ENCODE measurements around the gene ZBED1.

ZBED1 gene

DNA sequence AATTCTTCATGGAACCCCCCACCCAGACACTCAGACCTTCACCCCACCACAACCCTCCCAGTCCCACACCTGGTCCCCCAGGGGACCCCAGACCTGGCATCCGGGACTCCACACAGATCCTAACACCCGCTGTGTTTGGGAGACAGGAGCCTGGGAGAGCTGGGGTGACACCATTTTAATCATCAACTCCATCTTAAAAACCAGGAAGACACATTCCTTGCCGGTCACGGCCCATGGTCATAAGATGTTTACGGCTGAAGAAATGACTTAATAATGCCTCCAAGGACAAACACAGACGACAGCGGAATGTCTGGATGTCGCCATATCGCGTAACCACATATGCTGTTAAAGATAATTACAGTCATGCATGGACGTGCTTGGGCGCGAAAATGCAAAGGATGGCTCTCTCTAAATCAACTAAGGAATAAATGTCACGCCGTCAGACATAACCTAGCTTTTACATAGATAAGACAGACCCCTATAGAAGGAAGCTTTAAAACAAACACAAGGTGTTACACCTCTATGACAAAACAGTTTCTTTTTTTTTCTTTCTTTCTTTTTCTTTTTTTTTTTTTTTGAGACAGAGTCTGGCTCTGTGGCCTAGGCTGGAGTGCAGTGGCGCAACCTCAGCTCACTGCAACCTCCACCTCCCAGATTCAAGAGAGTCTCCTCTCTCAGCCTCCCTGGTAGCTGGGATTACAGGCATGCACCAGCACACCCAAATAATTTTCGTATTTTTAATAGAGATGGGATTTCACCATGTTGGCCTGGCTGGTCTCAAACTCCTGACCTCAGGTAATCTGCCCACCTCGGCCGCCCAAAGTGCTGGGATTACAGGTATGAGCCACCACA lies 2.1 kb upstream of the ZBED1 start:
- Mint-ChIP-seq H3K4me1 (peaks cover 16% of the 10 kb centered on the region), H3K36me3 (ENCODE audit: low read depth) (peaks cover 3% of the 10 kb centered on the region), H3K27me3 (ENCODE audit: low read depth) (peaks cover 5% of the 10 kb centered on the region), H3K27ac (peak overlapping the region; percentile 86 to 95 (median 87)), H3K9me3 (no peaks in the 10 kb centered on the region), H3K4me3 (peak overlapping the region; percentile 84 to 85 (median 84))
- TF ChIP-seq, protein P1, sequence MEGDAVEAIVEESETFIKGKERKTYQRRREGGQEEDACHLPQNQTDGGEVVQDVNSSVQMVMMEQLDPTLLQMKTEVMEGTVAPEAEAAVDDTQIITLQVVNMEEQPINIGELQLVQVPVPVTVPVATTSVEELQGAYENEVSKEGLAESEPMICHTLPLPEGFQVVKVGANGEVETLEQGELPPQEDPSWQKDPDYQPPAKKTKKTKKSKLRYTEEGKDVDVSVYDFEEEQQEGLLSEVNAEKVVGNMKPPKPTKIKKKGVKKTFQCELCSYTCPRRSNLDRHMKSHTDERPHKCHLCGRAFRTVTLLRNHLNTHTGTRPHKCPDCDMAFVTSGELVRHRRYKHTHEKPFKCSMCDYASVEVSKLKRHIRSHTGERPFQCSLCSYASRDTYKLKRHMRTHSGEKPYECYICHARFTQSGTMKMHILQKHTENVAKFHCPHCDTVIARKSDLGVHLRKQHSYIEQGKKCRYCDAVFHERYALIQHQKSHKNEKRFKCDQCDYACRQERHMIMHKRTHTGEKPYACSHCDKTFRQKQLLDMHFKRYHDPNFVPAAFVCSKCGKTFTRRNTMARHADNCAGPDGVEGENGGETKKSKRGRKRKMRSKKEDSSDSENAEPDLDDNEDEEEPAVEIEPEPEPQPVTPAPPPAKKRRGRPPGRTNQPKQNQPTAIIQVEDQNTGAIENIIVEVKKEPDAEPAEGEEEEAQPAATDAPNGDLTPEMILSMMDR (IDR thresholded peaks at IDR 0.05; ENCODE audit: unreplicated experiment in 3 of 3), result no peak

DNA sequence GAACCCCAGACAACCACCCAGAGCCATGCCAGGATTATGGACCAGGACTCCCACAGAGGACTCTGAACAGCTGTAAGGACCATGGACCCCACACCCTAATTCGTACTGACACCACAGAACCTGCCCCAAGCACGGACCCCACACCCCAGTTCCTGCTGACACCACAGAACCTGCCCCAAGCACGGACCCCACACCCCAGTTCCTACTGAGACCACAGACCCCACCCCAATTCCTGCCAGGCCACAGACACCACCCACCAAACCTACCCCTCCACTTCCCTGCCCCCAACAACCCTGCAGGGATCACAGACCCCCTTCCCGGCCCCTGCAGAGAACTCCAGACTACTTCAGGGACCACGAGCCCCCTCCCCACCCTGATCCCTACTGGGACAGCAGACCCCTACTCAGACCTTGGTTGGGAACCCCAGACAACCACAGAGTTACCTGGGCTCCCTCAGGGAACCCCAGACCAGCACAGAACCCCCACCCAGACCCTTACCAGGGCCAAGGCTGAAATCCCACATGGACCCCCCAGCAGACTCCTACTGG lies 1.4 kb upstream of the ZBED1 start:
- H3K4me1 Mint-ChIP-seq, result peaks cover 21% of the 10 kb centered on the region
- TF ChIP-seq, protein P1 (IDR thresholded peaks at IDR 0.05; ENCODE audit: unreplicated experiment in 3 of 3), result no peak
- peak overlapping the region; percentile 84 to 85 (median 84) for H3K4me3 Mint-ChIP-seq
- H3K27ac Mint-ChIP-seq, result peak overlapping the region; percentile 86 to 95 (median 87)
- no peaks in the 10 kb centered on the region for H3K9me3 Mint-ChIP-seq
- H3K27me3 Mint-ChIP-seq (ENCODE audit: low read depth), result peaks cover 5% of the 10 kb centered on the region
- peaks cover 8% of the 10 kb centered on the region for H3K36me3 Mint-ChIP-seq (ENCODE audit: low read depth)

DNA sequence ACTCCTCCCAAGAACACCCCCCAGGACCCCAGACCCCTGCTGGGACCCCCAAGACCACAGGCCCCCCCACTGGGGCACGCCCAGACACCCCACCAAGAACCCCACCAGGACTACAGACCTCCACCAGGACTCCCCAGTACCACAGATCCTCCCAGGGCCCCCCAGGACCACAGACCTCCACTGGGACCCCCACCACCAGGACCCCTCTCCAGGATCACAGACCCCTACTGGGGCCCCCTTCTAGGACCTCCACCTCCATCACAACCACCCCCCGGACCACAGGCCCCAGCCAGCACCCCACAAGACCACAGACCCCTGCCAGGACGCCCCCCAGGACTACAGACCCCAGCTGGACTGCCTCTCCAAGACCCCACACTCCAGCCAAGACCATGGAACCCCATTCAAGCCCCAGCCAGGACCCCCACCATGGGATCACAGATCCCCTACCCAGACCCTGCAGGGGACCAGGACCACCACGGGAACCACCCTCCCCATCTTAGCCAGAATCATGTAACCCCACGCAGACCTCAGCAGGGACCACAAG lies 855 bp upstream of the ZBED1 start:
- TF ChIP-seq, protein P1 (IDR thresholded peaks at IDR 0.05; ENCODE audit: unreplicated experiment in 3 of 3), result no peak
- Mint-ChIP-seq H3K27ac (peak overlapping the region; percentile 86 to 95 (median 87)), H3K4me3 (peak overlapping the region; percentile 84 to 85 (median 84)), H3K4me1 (peaks cover 21% of the 10 kb centered on the region), H3K36me3 (ENCODE audit: low read depth) (peaks cover 8% of the 10 kb centered on the region), H3K27me3 (ENCODE audit: low read depth) (peaks cover 5% of the 10 kb centered on the region), H3K9me3 (no peaks in the 10 kb centered on the region)

DNA sequence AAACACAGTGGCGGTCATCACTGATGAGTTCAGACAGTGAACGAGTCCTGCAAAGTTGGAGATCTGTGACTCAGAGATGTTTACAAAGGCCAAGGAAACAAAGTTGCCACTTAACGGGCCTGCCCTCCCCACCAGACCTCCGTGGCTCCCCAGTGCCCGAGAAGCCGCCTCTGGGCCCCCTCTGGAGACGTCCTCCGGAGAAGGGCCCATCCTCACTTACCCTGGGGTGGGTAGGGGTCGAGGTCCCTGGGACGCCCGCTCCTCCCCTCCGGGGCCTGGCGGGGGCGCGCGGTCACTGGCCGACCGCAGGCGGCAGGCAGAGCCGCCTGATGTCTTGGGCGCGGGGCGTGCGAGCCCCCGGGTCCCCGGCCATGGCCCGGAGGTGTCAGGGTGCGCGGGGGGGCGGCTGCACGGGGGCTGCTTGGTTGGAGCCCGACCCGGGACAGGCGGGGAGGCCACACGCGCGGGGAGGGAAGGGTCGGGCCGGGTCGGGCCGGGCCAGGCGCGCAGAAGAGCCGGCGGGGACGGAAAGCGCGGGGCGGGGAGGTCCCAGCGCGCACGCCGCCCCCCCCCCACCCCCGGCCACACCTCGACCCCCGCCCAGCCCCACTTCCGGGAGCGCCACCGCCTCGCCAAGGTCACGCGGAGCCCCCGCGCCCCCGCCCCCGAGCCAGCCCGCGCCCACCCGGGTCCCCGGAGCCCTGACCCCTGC lies 529 bp downstream of the ZBED1 start:
- peaks cover 21% of the 10 kb centered on the region for H3K4me1 Mint-ChIP-seq
- H3K9me3 Mint-ChIP-seq, result no peaks in the 10 kb centered on the region
- peak overlapping the region; percentile 84 to 89 (median 85) for H3K4me3 Mint-ChIP-seq
- peaks cover 5% of the 10 kb centered on the region for H3K27me3 Mint-ChIP-seq (ENCODE audit: low read depth)
- peak overlapping the region; percentile 94 to 98 (median 98) for H3K27ac Mint-ChIP-seq
- peaks cover 12% of the 10 kb centered on the region for H3K36me3 Mint-ChIP-seq (ENCODE audit: low read depth)
- TF ChIP-seq, protein P1 (IDR thresholded peaks at IDR 0.05; ENCODE audit: unreplicated experiment in 3 of 3), result peak in 1 of 3 experiments; percentile 7

DNA sequence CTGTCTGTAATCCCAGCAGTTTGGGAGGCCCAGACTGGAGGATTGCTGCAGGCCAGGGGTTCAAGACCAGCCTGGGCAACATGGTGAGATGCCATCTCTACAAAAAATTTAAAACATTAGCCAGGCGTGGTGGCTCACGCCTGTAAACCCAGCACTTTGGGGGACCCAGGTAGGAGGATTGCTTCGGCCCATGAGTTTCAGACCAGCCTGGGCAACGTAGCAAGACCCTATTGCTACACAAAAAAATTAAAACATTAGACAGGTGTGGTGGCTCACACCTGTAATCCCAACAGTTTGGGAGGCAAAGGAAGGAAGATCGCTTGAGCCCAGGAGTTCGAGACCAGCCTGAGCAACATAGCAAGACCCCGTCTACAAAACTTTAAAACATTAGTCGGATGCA lies 1.3 kb downstream of the ZBED1 start:
- H3K36me3 Mint-ChIP-seq (ENCODE audit: low read depth), result peaks cover 12% of the 10 kb centered on the region
- H3K27ac Mint-ChIP-seq, result peak overlapping the region; percentile 94 to 98 (median 98)

More for the DNA sequence above, 1.3 kb downstream of the ZBED1 start:
- peaks cover 21% of the 10 kb centered on the region for H3K4me1 Mint-ChIP-seq
- TF ChIP-seq, protein P1 (IDR thresholded peaks at IDR 0.05; ENCODE audit: unreplicated experiment in 3 of 3), result no peak
- H3K27me3 Mint-ChIP-seq (ENCODE audit: low read depth), result peaks cover 5% of the 10 kb centered on the region
- no peaks in the 10 kb centered on the region for H3K9me3 Mint-ChIP-seq
- peak overlapping the region; percentile 84 to 89 (median 85) for H3K4me3 Mint-ChIP-seq
